Measurements from ENCODE around the gene TBC1D4. TPM values are rescaled to one million over a fixed set of nuclear protein-coding genes. Genes with fewer than 3 reads are reported as not detected.

Gene TBC1D4
- total RNA-seq, 1 experiment from 2014 or later: 15.1 TPM

GRCh38 chr13:75474956-75475355 lies 7.0 kb downstream of the TBC1D4 start:
- Histone ChIP-seq H3K27ac (ENCODE audit: low read length) (no peak overlapping the region), H3K79me2 (ENCODE audit: low read length) (peaks cover 44% of the 10 kb centered on the region), H3K36me3 (ENCODE audit: low read depth, low read length) (no peaks in the 10 kb centered on the region), H3K9me3 (ENCODE audit: low read length) (no peaks in the 10 kb centered on the region), H3F3A (ENCODE audit: low read length, unreplicated experiment) (no peaks in the 10 kb centered on the region), H3K27me3 (ENCODE audit: low read length) (no peaks in the 10 kb centered on the region), H3K9ac (ENCODE audit: low read length) (no peak overlapping the region), H3K9me2 (replicated peaks; ENCODE audit: low read length) (no peaks in the 10 kb centered on the region), H3K4me1 (ENCODE audit: insufficient read depth, low read length) (peaks cover 23% of the 10 kb centered on the region), H3K4me2 (ENCODE audit: low read length) (no peak overlapping the region), H3K4me3 (ENCODE audit: low read length) (no peak overlapping the region), H2AFZ (ENCODE audit: low read length) (no peak overlapping the region), H4K20me1 (ENCODE audit: low read length) (peaks cover 12% of the 10 kb centered on the region; the same call in 1 of the 2 replicates)
- DNase-seq (no peak), ATAC-seq (no peak)
- no peak for TF ChIP-seq EZH2phosphoT487 (IDR thresholded peaks at IDR 0.05; ENCODE audit: borderline replicate concordance, low read length)
- POLR2A ChIA-PET (ENCODE audit: unreplicated experiment): no interaction called here
- CTCF ChIA-PET: no interaction called here
- BruUV-seq (replicated peaks): no TSS peak
- intact Hi-C loops (cut with micrococcal nuclease): no loop called here

- no TSS peak for BruUV-seq (replicated peaks)
- peaks cover 37% of the 10 kb centered on the region for H3K79me2 ChIP-seq (ENCODE audit: low read length)
These were observed 8.5 kb downstream of the TBC1D4 start for GRCh38 chr13:75473468-75473867.

GRCh38 chr13:75470676-75471075 lies 11.3 kb downstream of the TBC1D4 start:
- Histone ChIP-seq H3K4me1 (ENCODE audit: insufficient read depth, low read length) (no peaks in the 10 kb centered on the region), H3K9ac (ENCODE audit: low read length) (no peak overlapping the region), H3K79me2 (ENCODE audit: low read length) (peaks cover 21% of the 10 kb centered on the region), H3K27me3 (ENCODE audit: low read length) (no peaks in the 10 kb centered on the region), H3K36me3 (ENCODE audit: low read depth, low read length) (no peaks in the 10 kb centered on the region), H3K4me3 (ENCODE audit: low read length) (no peak overlapping the region), H4K20me1 (ENCODE audit: low read length) (no peaks in the 10 kb centered on the region), H3K9me3 (ENCODE audit: low read length) (no peaks in the 10 kb centered on the region), H3K4me2 (ENCODE audit: low read length) (no peak overlapping the region), H3F3A (ENCODE audit: low read length, unreplicated experiment) (no peaks in the 10 kb centered on the region), H3K27ac (ENCODE audit: low read length) (no peak overlapping the region), H2AFZ (ENCODE audit: low read length) (no peak overlapping the region), H3K9me2 (replicated peaks; ENCODE audit: low read length) (no peaks in the 10 kb centered on the region)
- CTCF ChIA-PET: no interaction called here
- BruUV-seq (replicated peaks): no TSS peak
- DNase-seq (no peak), ATAC-seq (no peak)
- POLR2A ChIA-PET (ENCODE audit: unreplicated experiment): interaction anchor here (0.6 kb wide), 1 partner anchor 38 kb away, joined by 6 read pairs; no protein-coding TSS in a partner anchor
- intact Hi-C loops (cut with micrococcal nuclease): no loop called here
- no peak for TF ChIP-seq CTCF (conservative IDR thresholded peaks at IDR 0.05; ENCODE audit: low read depth, low read length)
- TF ChIP-seq EZH2 (IDR thresholded peaks at IDR 0.05; ENCODE audit: low read length, unreplicated experiment): no peak
- no peak for TF ChIP-seq EZH2phosphoT487 (IDR thresholded peaks at IDR 0.05; ENCODE audit: borderline replicate concordance, low read length)

More at GRCh38 chr13:75473468-75473867, 8.5 kb downstream of the TBC1D4 start:
- no peak overlapping the region for H3K4me2 ChIP-seq (ENCODE audit: low read length)
- no peak overlapping the region for H3K9ac ChIP-seq (ENCODE audit: low read length)
- ChIA-PET CTCF (no interaction called here), POLR2A (ENCODE audit: unreplicated experiment) (no interaction called here)
- H3K27me3 ChIP-seq (ENCODE audit: low read length): no peaks in the 10 kb centered on the region
- no peak for ATAC-seq
- H3K9me3 ChIP-seq (ENCODE audit: low read length): no peaks in the 10 kb centered on the region
- no peak overlapping the region for H2AFZ ChIP-seq (ENCODE audit: low read length)
- H3K36me3 ChIP-seq (ENCODE audit: low read depth, low read length): no peaks in the 10 kb centered on the region
- no peak overlapping the region for H3K27ac ChIP-seq (ENCODE audit: low read length)
- H4K20me1 ChIP-seq (ENCODE audit: low read length): peaks cover 8% of the 10 kb centered on the region; the same call in 1 of the 2 replicates
- no peaks in the 10 kb centered on the region for H3F3A ChIP-seq (ENCODE audit: low read length, unreplicated experiment)
- H3K9me2 ChIP-seq (replicated peaks; ENCODE audit: low read length): no peaks in the 10 kb centered on the region
- DNase-seq: no peak
- H3K4me3 ChIP-seq (ENCODE audit: low read length): no peak overlapping the region
- intact Hi-C loops (cut with micrococcal nuclease): no loop called here
- H3K4me1 ChIP-seq (ENCODE audit: insufficient read depth, low read length): peaks cover 9% of the 10 kb centered on the region
- TF ChIP-seq CTCF (conservative IDR thresholded peaks at IDR 0.05; ENCODE audit: low read depth, low read length) (no peak), EZH2 (IDR thresholded peaks at IDR 0.05; ENCODE audit: low read length, unreplicated experiment) (no peak), EZH2phosphoT487 (IDR thresholded peaks at IDR 0.05; ENCODE audit: borderline replicate concordance, low read length) (no peak)
